AG09309 (cell line): ENCODE results near the gene SLC35A1.

Experiments
- DNase-seq: peaks from one replicate; pipeline ENCODE4 v3.0.0-alpha.2; 2010; ENCODE audit warnings: low read depth
- H3K4me3 ChIP-seq: 2 replicates; pipeline ENCODE4 v1.5.1; 2011; ENCODE audit warnings: mild to moderate bottlenecking, low read depth, low read length, moderate library complexity; ENCODE audit not compliant: control insufficient read depth
- TF ChIP-seq, protein P1 (sequence below): IDR thresholded peaks from 2 replicates; pipeline ENCODE4 v1.5.1; 2011; ENCODE audit warnings: mild to moderate bottlenecking, low read depth, low read length, inconsistent platforms; ENCODE audit not compliant: insufficient read depth, control insufficient read depth; ENCODE audit errors: missing control alignments

The SLC35A1 gene

GRCh38 chr6:87540539-87540938 is 67.8 kb downstream of the SLC35A1 start:
- TF ChIP-seq, protein P1, sequence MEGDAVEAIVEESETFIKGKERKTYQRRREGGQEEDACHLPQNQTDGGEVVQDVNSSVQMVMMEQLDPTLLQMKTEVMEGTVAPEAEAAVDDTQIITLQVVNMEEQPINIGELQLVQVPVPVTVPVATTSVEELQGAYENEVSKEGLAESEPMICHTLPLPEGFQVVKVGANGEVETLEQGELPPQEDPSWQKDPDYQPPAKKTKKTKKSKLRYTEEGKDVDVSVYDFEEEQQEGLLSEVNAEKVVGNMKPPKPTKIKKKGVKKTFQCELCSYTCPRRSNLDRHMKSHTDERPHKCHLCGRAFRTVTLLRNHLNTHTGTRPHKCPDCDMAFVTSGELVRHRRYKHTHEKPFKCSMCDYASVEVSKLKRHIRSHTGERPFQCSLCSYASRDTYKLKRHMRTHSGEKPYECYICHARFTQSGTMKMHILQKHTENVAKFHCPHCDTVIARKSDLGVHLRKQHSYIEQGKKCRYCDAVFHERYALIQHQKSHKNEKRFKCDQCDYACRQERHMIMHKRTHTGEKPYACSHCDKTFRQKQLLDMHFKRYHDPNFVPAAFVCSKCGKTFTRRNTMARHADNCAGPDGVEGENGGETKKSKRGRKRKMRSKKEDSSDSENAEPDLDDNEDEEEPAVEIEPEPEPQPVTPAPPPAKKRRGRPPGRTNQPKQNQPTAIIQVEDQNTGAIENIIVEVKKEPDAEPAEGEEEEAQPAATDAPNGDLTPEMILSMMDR = no peak
- DNase-seq = no peak
- H3K4me3 ChIP-seq = no peak overlapping the region

DNA sequence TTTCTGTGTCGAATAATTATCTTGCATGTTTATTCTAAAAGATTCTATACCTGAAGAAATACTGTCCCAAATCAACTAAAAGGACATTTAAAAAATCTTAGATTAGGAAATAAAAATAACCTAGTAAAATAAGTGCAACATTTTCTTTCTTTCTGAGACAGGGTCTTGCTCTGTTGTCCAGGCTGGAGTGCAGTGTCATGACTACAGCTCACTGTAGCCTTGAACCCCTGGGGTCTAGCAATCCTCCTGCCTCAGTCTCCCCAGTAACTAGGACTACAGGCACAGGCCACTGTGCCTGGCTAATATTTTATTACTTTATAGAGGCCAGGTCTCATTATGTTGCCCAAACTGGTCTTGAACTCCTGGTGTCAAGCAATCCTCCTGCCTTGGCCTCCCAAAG is 68.3 kb downstream of the SLC35A1 start:
- TF ChIP-seq, protein P1 = no peak
- no peak for DNase-seq
- H3K4me3 ChIP-seq = no peak overlapping the region

GRCh38 chr6:87541744-87542143 is 69.0 kb downstream of the SLC35A1 start:
- no peak overlapping the region for H3K4me3 ChIP-seq
- TF ChIP-seq, protein P1 = no peak
- DNase-seq = no peak

DNA sequence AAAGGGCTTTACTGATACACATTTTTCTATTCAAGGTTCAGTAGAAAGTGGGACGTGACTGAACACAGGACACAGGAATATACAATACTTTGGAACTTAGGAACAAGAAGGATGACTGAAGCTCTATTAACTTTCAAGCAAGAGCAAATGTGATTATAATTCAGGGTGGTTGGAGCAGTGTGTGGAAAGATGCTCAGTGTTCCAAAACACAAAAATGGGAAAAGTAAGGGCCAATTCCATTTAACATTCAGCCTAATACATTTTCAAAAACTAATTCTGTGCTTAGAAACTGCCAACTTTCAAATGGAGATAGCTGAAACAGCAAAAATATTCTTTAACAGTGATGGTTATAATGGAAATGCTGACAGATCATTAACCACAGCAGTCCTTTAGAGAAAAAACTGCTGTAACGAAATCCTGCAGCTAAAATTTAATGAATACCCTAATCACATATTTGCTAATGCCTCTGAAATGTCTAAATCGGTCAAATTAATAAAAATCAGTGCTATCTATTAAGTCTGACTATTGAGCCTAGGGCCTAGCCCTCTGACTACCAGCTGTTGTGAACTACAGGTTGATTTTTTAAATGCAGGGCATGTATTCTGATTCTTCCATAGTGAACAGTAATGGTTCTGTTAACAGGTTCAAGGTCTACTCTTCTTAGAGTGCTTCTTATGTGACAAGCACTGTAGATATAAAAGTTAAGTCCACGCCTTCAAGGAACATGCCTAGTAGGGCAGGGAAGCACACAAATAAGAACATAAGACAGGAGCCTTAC is 71.1 kb downstream of the SLC35A1 start:
- no peak for DNase-seq
- TF ChIP-seq, protein P1 = no peak
- H3K4me3 ChIP-seq = no peak overlapping the region

GRCh38 chr6:87544474-87544735 is 71.6 kb downstream of the SLC35A1 start:
- H3K4me3 ChIP-seq = no peak overlapping the region
- DNase-seq = no peak
- TF ChIP-seq, protein P1 = no peak

DNA sequence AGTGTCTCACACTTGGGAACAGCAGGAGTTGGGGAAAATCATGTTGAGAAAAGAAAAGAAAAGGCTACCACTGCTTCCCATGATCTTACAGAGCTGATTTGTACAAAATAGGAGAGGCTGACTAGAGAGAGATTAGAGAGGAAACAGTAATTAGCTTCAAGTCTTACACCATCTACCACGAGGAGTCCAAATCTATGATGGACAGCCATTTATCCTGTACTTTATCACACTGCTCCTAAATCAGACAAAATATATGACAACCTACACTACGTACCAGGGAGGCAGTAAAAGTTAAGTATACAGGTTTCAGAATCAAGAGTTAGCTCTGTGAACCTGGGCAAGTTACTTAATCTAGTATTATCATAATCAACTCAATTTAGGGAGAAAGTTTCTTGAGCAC is 79.0 kb downstream of the SLC35A1 start:
- H3K4me3 ChIP-seq = no peak overlapping the region
- TF ChIP-seq, protein P1 = no peak
- DNase-seq = no peak
